ENCODE measurements around the gene FOXK2.

The FOXK2 gene

DNA sequence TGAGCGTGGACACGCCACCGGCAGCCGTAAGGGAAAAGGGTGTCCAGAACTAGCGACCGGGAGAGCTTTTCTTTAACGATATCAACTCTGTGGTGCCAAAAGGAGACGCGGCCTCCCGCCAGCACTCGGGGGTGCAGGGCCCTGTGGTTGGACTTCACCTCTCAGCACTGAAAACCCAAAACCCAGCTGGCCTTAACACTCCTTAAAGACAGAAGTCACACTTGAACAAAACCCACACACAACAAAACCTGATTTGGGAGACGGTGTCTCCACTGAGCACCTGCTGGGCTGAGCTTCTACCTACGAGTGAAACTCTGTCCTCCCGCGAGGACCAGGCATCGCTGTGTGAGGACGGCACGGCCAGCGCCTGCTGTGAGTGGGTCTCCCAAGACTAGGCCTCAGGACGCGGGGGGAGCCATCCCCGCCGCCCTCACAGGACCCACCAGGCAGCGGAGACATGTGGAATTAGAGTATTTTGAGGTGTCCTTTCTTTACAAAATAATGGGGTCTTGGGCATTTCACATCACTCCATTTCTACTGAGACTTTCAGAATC, 82.0 kb downstream of the FOXK2 start:
- peaks cover 88% of the 10 kb centered on the region for H3K36me3 ChIP-seq (ENCODE audit: control insufficient read depth, insufficient read depth, low read length)
- no peak overlapping the region for H3K9ac ChIP-seq (ENCODE audit: low read length)
- H3K27me3 ChIP-seq (ENCODE audit: control insufficient read depth, insufficient read depth, low read length) = no peaks in the 10 kb centered on the region
- H3K27ac ChIP-seq (ENCODE audit: low read depth, low read length) = no peak overlapping the region
- H3K9me3 ChIP-seq (ENCODE audit: control insufficient read depth, insufficient read depth, low read depth, low read length) = no peaks in the 10 kb centered on the region
- H3K4me1 ChIP-seq (ENCODE audit: control insufficient read depth, insufficient read depth, low read length) = no peaks in the 10 kb centered on the region; the same call in 1 of the 2 replicates
- no peak overlapping the region for H3K4me3 ChIP-seq (ENCODE audit: low read depth, low read length)

DNA sequence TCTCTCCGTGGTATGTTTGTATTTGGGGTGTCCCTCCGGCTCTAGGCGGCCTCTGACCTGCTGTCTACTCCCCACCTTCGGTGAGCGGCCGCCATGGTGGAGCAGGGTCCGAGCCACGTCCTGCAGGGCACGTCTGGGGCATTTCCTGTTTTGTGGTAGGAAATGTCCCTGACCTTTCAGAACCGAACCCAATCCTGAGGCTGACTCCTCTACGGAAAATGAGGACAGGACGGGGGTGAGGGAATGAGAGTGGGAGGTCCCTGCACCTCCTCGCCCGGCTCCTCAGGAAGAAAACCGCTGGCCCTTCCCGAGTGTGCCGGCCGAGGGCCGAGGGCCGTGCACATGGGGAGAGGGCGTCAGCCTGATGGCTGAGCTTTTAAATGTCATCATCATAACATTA, 83.0 kb downstream of the FOXK2 start:
- Histone ChIP-seq H3K36me3 (ENCODE audit: control insufficient read depth, insufficient read depth, low read length) (peaks cover 80% of the 10 kb centered on the region), H3K9ac (ENCODE audit: low read length) (no peak overlapping the region), H3K4me1 (ENCODE audit: control insufficient read depth, insufficient read depth, low read length) (no peaks in the 10 kb centered on the region; the same call in 1 of the 2 replicates), H3K27ac (ENCODE audit: low read depth, low read length) (no peak overlapping the region), H3K27me3 (ENCODE audit: control insufficient read depth, insufficient read depth, low read length) (no peaks in the 10 kb centered on the region), H3K9me3 (ENCODE audit: control insufficient read depth, insufficient read depth, low read depth, low read length) (no peaks in the 10 kb centered on the region), H3K4me3 (ENCODE audit: low read depth, low read length) (no peak overlapping the region)

DNA sequence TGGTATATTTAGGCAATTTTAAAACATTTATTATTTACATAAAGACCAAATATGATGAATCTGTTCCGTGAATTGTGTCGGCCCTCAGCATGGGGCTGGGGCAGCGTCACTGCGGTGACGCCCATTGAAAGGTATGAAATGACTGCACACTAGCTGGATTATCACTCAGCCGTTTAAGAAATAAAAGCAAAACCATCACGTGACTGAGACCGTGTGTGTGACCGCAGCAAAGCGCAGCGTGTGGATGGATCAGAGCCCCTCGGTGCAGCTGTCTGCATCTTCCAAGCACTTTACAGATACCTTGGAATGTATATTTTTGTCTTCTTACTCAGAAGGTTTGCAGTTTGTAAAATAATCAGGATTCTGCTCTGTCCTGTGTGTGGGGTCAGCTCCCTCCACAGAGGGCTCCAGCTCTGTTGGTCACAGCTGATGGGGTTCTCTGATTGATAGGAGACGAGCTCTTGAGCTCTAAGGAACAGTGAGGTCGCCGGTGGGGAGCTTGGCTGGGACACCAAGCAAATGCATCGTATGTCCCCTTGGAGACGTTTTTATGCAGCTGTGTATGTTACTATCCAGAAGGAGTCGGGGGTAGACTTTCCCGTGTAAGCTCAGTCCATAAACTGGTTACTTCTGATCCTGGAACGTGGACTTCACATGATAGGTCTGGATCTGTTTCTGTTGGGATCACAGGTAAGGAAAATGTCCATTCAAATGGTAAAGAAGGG, 83.6 kb downstream of the FOXK2 start:
- Histone ChIP-seq H3K9me3 (ENCODE audit: control insufficient read depth, insufficient read depth, low read depth, low read length) (no peaks in the 10 kb centered on the region), H3K4me1 (ENCODE audit: control insufficient read depth, insufficient read depth, low read length) (no peaks in the 10 kb centered on the region; the same call in 1 of the 2 replicates), H3K36me3 (ENCODE audit: control insufficient read depth, insufficient read depth, low read length) (peaks cover 82% of the 10 kb centered on the region), H3K4me3 (ENCODE audit: low read depth, low read length) (no peak overlapping the region), H3K9ac (ENCODE audit: low read length) (no peak overlapping the region), H3K27ac (ENCODE audit: low read depth, low read length) (no peak overlapping the region), H3K27me3 (ENCODE audit: control insufficient read depth, insufficient read depth, low read length) (no peaks in the 10 kb centered on the region)

DNA sequence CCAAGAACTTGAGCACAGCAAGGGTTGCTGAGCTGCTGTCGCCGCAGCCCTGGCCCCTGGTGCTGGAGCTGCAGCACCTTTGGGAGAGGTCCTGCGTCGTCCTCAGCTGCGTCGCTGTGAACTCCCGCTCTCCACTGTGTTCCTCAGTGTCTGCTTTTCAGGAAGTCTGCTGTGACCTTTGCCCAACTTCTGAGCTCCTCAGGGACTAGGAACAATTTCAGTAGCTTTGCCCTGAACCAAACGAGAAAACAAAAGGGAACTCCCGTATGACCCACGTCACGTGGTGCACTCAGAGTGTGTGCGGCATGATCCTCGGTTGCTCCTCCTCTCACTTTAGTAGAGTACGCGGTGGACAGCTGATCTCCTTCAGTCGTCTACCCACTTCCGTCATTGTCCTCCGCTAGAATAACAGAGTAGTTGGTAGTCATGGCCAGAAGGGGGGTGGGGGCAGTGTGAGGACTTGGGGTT, 84.5 kb downstream of the FOXK2 start:
- Histone ChIP-seq H3K36me3 (ENCODE audit: control insufficient read depth, insufficient read depth, low read length) (peaks cover 79% of the 10 kb centered on the region), H3K4me3 (ENCODE audit: low read depth, low read length) (no peak overlapping the region), H3K9me3 (ENCODE audit: control insufficient read depth, insufficient read depth, low read depth, low read length) (no peaks in the 10 kb centered on the region), H3K27me3 (ENCODE audit: control insufficient read depth, insufficient read depth, low read length) (no peaks in the 10 kb centered on the region), H3K4me1 (ENCODE audit: control insufficient read depth, insufficient read depth, low read length) (no peaks in the 10 kb centered on the region; the same call in 1 of the 2 replicates), H3K27ac (ENCODE audit: low read depth, low read length) (no peak overlapping the region), H3K9ac (ENCODE audit: low read length) (no peak overlapping the region)

DNA sequence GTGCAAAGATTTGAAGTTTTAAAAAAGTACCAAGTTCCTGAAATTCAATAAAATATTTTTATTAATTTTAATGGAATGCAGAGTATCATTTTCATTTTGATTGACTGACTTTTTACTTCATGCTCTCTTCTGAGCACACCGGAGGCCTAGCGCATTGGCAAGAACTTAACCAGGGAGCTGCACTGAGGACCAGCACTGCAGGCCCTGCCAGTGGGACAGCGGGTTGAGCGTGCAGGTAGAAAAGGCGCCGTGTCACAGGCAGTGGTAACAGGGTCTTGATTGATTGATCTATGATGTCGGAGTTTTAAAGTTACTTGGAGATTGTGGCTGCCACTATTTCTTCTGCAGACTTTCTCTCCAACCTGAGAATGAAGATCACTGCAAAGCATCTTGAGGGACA, 85.0 kb downstream of the FOXK2 start:
- Histone ChIP-seq H3K4me3 (ENCODE audit: low read depth, low read length) (no peak overlapping the region), H3K9ac (ENCODE audit: low read length) (no peak overlapping the region), H3K4me1 (ENCODE audit: control insufficient read depth, insufficient read depth, low read length) (no peaks in the 10 kb centered on the region; the same call in 1 of the 2 replicates), H3K36me3 (ENCODE audit: control insufficient read depth, insufficient read depth, low read length) (peaks cover 80% of the 10 kb centered on the region), H3K27me3 (ENCODE audit: control insufficient read depth, insufficient read depth, low read length) (no peaks in the 10 kb centered on the region), H3K9me3 (ENCODE audit: control insufficient read depth, insufficient read depth, low read depth, low read length) (no peaks in the 10 kb centered on the region), H3K27ac (ENCODE audit: low read depth, low read length) (no peak overlapping the region)

DNA sequence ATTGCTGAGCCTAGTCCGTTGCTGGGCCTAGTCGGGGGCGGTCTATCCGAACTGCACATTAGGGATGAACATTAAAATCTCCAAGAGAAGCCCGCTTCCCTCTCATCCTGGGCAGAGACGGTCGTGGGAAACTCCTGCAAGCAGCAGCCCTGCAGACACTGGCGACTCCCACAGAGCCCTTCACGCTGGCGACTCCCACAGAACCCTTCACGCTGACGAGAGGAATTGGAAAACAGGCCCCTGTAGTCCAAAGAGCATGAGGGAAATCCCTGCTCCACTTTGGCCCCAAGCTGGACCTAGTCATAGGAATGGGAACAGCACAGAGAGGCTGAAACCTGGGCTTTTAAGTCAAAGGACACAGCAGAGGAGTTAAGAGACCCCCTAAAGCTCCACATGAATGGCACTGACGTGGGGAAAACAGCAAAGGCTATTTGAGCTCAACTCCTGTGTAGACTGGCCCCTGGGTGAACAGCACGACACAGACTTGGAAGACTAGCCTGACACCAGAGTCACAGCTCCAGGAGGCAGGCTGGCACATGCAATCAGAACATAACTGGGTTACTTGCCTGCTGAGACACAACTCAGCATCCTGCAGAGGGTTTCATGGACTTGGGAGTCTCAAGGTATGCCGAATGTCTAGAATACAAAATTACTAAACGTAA, 86.5 kb downstream of the FOXK2 start:
- no peaks in the 10 kb centered on the region for H3K9me3 ChIP-seq (ENCODE audit: control insufficient read depth, insufficient read depth, low read depth, low read length)
- no peaks in the 10 kb centered on the region; the same call in 1 of the 2 replicates for H3K4me1 ChIP-seq (ENCODE audit: control insufficient read depth, insufficient read depth, low read length)
- H3K27me3 ChIP-seq (ENCODE audit: control insufficient read depth, insufficient read depth, low read length) = no peaks in the 10 kb centered on the region
- no peak overlapping the region for H3K9ac ChIP-seq (ENCODE audit: low read length)
- H3K36me3 ChIP-seq (ENCODE audit: control insufficient read depth, insufficient read depth, low read length) = peaks cover 72% of the 10 kb centered on the region
- no peak overlapping the region for H3K4me3 ChIP-seq (ENCODE audit: low read depth, low read length)
- H3K27ac ChIP-seq (ENCODE audit: low read depth, low read length) = no peak overlapping the region

DNA sequence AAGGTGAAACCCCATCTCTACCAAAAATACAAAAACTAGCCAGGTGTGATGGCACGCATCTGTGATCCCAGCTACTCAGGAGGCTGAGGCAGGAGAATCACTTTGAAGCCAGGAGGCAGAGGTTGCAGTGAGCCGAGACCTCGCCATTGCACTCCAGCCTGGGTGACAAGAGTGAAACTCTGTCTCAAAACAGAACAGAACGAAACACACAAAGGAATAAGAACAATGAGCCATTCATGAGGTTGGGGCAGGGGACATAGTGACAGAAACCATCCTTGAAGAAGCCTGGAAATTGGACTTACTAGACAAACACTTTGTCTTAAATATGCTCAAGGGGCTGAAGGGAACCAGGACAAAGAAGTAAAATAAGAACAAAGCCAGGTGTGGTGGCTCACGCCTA, 89.3 kb downstream of the FOXK2 start:
- Histone ChIP-seq H3K4me3 (ENCODE audit: low read depth, low read length) (no peak overlapping the region), H3K9me3 (ENCODE audit: control insufficient read depth, insufficient read depth, low read depth, low read length) (no peaks in the 10 kb centered on the region), H3K9ac (ENCODE audit: low read length) (no peak overlapping the region), H3K36me3 (ENCODE audit: control insufficient read depth, insufficient read depth, low read length) (peaks cover 57% of the 10 kb centered on the region), H3K27me3 (ENCODE audit: control insufficient read depth, insufficient read depth, low read length) (no peaks in the 10 kb centered on the region), H3K27ac (ENCODE audit: low read depth, low read length) (no peak overlapping the region), H3K4me1 (ENCODE audit: control insufficient read depth, insufficient read depth, low read length) (peaks cover 3% of the 10 kb centered on the region)

DNA sequence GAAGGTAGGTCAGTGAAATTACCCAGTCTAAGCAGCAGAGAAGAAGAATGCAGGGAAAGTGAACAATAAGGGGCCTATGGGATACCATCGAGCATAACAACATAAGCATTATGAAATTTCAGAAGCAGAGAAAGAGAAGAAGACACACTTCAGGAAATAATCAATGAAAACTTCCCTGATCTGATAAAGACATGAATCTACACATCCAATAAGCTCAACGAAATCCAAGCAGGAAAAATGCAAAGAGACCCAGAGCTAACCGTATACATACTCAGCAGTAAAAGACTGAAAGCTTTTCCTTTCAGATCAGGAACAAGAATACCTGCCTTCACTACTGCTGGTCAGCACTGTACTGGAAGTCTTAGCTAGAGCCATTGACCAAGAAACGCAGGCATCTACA, 90.1 kb downstream of the FOXK2 start:
- Histone ChIP-seq H3K9me3 (ENCODE audit: control insufficient read depth, insufficient read depth, low read depth, low read length) (no peaks in the 10 kb centered on the region), H3K36me3 (ENCODE audit: control insufficient read depth, insufficient read depth, low read length) (peaks cover 54% of the 10 kb centered on the region), H3K4me1 (ENCODE audit: control insufficient read depth, insufficient read depth, low read length) (peaks cover 7% of the 10 kb centered on the region), H3K4me3 (ENCODE audit: low read depth, low read length) (no peak overlapping the region), H3K27ac (ENCODE audit: low read depth, low read length) (no peak overlapping the region), H3K27me3 (ENCODE audit: control insufficient read depth, insufficient read depth, low read length) (no peaks in the 10 kb centered on the region), H3K9ac (ENCODE audit: low read length) (no peak overlapping the region)

DNA sequence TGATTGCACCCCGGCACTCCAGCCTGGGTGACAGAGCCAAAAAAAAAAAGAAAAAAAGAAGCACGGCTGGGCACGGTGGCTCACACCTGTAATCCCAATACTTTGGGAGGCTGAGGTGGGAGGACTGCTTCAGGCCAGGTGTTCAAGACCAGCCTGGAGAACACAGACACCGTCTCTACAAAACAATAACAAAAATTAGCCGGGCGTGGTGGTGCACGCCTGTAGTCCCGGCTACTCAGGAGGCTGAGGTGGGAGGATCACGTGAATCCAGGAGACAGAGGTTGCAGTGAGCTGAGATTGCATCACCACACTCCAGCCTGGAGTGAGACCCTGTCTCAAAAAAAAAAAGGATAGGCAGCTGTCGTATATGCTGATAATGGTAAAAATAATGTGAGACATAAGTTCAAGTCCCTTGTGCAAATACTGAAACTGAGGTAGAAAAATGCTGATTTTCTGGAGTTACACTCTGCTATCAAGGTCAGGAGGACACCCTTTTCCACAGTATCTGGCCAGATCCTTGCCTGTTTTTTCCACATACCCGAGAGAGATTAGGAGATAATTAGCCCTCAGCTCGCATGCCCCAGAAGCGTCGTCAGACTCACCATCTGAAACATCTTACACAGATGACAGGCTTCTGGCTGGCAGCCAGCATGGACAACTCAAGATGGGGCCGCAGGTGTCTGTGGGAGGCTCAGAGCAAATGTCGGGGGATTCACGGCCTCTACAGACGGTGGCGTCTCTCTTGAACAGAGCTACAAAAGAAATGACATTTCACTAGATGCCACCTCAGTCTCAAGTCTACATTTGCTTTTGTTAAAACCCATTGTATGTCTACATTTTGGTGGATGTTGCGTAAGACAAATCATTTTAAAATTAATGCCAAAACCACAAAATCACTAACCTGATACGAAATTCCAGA, 91.9 kb downstream of the FOXK2 start:
- no peak overlapping the region for H3K4me3 ChIP-seq (ENCODE audit: low read depth, low read length)
- no peaks in the 10 kb centered on the region for H3K27me3 ChIP-seq (ENCODE audit: control insufficient read depth, insufficient read depth, low read length)
- no peak overlapping the region for H3K27ac ChIP-seq (ENCODE audit: low read depth, low read length)

DNA sequence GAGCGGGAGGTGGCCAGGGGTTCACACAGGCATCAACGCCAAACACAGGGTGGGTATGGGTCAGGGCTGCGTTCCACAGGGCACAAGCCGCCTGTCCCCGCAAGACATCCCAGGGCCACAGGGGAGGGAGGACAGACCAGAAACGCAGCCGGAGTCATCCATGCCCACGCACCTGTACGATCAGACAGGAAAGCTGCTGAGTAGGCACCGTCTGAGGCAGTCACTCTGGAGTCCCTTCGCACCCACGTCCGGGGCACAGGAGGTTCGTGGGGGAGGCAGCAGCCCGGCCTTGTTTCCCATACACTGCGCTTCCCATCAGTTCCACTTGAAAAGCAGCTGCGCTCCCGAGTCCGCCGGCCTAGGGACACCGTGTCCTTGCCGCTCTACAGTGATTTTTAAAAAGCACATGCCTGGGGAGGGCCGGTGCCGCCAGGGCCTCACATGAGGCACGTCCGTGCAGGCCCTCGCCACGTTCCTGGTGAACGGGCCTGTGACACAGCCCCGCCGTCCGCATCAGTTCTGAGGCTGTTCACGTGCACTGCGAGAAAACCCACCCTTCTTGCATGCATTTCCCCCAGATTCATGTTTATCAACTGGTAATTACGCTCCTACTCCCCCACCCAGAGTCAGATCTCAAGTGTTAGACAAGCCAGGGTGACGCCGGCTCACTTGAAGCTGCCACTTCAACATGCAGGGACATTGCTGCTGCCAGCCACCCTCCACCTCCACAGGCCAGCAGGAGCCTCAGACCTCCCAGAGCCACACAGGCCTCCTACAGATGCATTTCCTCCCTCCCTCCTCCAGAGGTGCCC, 94.0 kb downstream of the FOXK2 start:
- no peak overlapping the region for H3K27ac ChIP-seq (ENCODE audit: low read depth, low read length)
- H3K9ac ChIP-seq (ENCODE audit: low read length) = no peak overlapping the region
- no peak overlapping the region for H3K4me3 ChIP-seq (ENCODE audit: low read depth, low read length)
- no peaks in the 10 kb centered on the region for H3K9me3 ChIP-seq (ENCODE audit: control insufficient read depth, insufficient read depth, low read depth, low read length)
- no peaks in the 10 kb centered on the region for H3K27me3 ChIP-seq (ENCODE audit: control insufficient read depth, insufficient read depth, low read length)
- H3K4me1 ChIP-seq (ENCODE audit: control insufficient read depth, insufficient read depth, low read length) = peaks cover 7% of the 10 kb centered on the region
- H3K36me3 ChIP-seq (ENCODE audit: control insufficient read depth, insufficient read depth, low read length) = peaks cover 67% of the 10 kb centered on the region

More for the DNA sequence above, 91.9 kb downstream of the FOXK2 start:
- Histone ChIP-seq H3K9ac (ENCODE audit: low read length) (no peak overlapping the region), H3K36me3 (ENCODE audit: control insufficient read depth, insufficient read depth, low read length) (peaks cover 58% of the 10 kb centered on the region), H3K4me1 (ENCODE audit: control insufficient read depth, insufficient read depth, low read length) (peaks cover 7% of the 10 kb centered on the region), H3K9me3 (ENCODE audit: control insufficient read depth, insufficient read depth, low read depth, low read length) (no peaks in the 10 kb centered on the region)

Data from HUES6 (cell line).